HG02884 (cell line): ENCODE measurements around the gene GLI2.

Experiments
- ATAC-seq: cut with Tn5 transposase; IDR thresholded peaks from one replicate; pipeline ENCODE4 v1.9.1; 2021; ENCODE audit warnings: mild to moderate bottlenecking, moderate library complexity; ENCODE audit not compliant: unreplicated experiment

Gene GLI2

GRCh38 chr2:120712180-120712681 is 23.4 kb upstream of the GLI2 start:
- no peak for ATAC-seq

DNA sequence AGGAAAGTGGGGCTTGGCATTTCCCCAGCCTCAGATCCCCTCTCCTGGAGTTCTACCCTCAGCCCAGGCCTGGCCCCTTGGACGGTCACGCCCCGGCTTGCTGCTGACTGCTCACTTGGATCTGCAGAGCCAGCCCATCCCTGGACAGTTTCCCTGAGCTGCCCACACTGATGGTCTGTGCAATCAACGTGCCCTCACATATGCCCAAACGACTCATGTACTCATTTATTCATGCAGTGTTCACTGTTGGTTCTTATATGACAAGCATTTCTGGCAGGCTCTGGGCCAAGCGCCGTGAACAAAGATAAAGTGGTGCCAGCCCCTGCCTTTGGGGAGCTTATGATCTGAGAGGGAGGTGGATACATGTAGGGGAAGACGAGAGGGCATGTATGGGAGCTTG is 20.3 kb upstream of the GLI2 start:
- ATAC-seq, result no peak

DNA sequence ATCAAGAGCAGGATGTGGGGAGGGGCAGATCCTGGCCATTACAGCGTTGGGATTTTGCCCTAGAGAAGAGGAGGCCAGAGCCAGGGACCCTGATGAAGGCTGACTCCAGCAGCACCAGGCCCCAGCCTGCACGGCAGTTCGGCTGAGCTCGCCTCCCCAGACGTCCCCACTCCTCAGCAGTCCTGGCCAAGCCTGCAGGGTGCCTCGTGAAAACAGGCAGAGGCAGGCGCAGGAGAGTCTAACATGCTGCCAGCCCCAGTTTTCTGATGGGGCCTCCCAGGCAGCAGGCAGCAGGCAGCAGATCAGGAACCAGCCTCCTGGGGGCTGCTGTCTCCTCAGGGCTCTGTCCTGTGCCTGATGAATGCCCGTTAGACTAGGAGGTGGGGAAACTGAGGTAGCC is 19.7 kb upstream of the GLI2 start:
- ATAC-seq, result no peak

DNA sequence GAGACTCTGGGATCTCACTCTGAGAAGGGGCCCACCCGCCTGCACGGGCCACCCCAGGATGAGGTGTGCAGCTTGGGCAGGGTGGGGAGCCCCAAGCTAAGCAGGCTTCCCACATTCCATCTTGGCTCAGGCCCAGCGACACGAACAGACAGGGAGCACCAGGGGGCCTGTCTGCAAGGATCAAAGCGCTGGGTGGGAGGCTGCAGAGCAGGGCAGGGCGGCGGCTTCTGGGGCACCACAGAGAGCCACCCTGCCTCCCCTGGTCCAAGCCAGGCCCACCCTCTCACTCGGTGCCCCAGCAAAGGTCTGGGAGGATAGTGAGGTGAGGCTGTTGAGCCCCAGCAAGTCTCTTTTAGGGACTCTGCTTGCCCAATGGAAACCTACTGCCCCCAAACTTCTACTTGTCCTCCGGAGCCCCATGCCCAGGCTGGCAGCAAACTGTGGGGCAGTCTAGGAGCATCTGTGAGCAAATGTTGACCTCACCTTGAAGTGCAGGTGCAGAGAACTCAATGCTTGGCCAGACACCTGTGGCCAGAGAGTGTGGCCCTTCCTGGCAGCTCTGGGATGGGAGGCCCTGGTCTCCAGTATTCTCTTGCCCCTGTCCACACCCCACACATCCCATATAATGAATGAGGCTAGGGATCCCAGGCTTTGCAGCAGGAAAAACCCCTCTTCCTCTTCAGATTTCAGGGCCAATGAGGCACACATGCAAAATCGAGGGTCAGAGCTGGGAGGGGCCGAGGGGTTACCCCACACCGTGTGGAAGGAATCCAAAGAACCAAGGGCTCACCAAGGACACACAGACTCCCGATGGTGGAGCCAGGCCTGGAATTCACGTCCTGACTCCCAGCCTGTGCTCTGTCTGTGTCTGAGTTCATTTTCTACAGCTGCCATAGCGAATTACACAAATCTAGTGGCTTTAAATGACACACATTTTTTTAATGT is 18.8 kb upstream of the GLI2 start:
- ATAC-seq, result no peak

DNA sequence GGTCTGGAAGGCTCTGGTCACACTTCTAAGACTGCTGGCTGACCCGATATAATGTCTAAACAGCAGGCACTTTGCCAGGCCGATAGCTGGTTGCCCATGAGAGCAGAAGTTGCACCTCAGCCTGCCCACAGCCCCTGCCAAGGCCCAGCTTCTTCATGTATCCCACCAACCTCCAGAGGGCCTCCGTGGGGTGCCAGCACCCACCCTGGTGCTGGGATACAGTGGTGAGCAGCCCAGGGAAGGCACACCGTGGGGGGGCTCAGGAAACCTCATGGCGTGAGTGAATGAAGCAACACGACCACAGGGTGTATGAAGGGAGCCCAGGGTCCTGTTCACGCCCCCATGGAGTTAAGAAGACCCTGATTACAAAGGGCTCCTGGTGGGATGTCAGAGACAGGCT is 16.2 kb upstream of the GLI2 start:
- no peak for ATAC-seq

- no peak for ATAC-seq
These were observed 15.4 kb upstream of the GLI2 start for GRCh38 chr2:120720231-120720630.

GRCh38 chr2:120720746-120721375 is 14.8 kb upstream of the GLI2 start:
- no peak for ATAC-seq

GRCh38 chr2:120722246-120722567 is 13.5 kb upstream of the GLI2 start:
- no peak for ATAC-seq

- no peak for ATAC-seq
These were observed 12.9 kb upstream of the GLI2 start for GRCh38 chr2:120722568-120723421.

- ATAC-seq, result no peak
These were observed 9.4 kb upstream of the GLI2 start for GRCh38 chr2:120726245-120726644.

DNA sequence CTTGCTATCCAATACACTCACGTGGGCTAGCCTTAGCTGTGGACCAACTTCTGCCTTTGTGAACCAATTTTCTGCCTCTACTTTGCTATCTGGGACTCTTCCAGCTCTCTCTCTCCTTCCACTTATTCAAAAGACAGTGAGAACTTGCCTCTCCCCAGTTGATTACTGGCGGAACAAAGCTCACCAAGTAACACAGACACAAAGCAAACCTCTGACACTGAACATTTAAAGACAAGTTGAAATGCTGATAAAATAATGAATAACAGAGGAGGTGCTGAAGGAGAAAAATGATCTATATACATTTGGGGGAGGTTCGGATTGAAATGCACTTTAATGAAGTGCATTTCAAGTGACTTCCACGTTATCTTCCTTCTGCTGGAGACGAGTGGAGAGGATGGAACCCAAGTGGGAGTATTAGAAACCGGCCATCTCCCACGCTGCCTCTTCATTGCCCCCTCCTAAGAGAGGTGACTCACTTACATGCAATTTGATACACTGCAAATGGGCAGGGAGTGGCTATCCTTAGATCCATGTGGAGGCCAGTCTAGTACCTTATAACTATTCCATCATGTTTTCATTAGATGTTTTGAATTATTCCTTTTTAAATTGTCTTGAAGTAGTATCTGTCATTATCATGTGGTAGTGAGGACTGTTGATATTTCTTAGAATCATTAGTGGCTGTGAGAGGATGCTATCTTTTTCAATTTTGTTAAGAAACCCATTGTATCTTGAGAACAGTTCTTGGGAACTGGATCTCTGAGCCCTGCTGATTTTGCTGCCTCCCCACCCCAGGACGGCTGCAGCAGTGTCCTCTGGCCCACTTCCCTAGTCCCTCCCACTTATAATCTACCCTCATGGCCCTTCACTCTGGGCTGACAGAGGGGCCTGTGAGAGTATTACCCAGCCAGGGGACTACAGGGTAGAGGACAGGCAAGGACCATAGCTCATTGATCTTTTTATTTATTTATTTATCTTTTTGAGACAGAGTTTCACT is 6.0 kb upstream of the GLI2 start:
- ATAC-seq, result no peak

- no peak for ATAC-seq
These were observed 4.5 kb upstream of the GLI2 start for GRCh38 chr2:120731175-120731574.

DNA sequence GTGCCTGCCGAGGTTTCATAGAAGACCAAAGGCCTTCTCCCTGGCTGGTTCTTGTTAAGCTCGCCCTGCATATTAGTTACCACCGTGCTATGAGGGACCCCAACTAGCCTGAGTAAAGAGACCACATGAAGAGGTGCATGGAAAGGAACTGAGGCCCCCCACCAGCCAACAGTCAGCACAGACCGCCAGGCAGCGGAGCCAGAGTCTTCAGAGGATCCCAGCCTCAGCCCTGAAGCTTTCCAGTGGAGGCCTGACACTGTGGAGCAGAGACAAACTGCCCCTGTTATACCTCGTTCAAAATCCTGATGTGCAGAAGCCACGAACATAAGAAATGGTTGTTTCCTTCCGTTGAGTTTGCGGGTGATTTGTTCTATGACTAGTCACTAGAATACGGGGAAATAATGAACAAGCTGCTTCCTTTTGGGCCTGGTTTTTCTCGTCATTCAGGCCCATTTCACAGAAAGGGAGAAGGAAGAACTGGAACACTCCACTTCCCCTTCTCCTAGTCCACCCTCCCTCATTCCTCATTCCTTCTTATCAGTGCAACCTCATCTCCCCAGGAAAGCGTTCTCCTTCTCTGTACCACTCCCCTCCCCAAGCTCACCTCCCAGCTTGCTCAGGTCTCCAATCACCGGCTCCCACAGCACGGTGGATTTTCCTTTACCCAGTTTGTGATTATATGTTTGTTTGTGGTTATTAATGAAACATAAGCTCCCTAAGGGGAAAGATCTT is 3.0 kb upstream of the GLI2 start:
- no peak for ATAC-seq

DNA sequence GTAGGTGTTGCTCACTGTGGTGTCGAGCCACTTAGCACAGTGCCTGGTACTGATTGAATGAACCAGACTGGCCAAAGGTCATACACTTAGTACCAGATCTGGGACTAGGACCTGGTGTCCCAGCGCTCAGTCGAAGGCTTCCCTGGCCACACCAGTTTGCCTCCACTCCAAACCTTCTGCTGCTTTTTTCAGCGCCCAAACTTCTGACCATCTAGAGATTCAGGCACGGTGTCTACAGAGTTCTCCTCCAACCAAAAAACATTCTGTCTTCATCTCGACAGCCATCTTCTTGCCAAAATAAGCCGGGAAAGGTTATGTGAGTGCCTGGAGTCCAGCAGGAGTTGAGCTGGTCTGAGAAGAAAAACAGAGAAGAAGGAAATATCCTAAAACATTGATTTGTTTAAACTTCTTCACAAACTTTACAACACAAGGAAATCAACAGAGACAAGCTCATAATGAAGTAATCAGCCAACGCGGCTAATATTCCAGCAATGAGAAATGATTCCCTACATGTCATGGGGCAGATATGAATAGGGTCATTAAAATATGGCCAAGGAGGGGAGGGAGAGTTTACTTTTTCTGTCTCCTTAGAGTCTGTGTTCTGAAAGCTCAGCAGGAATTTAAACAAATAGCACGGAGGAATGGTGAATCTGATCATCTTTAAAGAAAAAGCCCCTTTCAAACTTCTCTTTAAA is 2.3 kb upstream of the GLI2 start:
- ATAC-seq, result no peak

DNA sequence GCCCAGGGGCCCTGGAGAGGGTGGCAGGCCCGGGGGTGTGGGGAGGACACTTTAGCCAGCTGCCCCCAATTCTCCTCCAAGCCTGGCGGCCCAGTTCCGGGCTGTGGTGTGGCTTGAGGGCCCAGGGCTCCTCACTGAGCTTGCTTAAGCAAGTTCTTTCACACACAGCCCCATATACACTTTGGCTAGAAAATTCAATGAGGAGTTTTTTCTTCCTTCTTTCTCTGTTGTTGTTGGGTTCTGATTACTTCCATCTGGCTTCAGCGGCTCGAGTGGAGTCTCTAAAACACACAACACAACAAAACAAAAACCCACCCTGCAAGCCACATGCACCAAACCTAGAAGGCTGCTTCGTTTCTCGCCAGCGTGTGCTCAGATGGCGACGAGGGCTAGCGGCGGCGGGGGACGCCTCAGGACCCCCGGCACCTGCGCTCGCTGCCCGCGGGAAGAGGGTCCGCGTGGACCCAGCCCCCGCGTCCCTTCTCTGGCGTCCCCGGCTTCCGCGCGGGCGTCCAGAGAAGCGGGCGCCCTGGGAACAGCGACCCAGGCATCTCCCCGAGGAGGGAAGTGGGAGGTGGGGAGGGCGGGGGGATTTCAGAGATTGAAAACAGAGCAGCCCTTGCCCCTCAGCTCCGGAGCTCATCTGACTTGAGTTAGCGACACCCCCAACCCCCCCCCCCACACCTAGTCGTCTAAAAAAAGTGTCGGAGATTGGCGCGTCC is 577 bp upstream of the GLI2 start:
- no peak for ATAC-seq

DNA sequence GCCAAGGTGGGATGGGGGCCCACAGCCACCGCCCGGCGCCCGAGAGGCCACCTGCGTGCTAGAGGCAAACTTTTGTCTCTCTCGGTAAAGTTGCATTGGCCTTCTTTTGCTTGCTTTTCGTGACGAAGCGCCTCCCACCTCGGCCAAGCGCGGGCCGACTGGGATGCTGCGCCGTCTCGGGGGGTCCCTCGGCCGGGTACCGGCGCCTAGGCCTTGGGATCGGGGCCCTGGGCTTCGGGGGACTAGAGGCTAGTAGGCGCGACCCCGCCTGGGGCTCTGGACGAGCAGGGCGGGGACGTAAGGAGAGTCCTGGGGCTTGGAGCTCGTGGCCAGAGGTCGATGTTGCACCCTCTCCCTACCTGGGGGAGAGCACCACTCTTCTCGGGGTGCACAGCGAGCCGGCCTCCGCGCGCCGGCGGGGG is 545 bp downstream of the GLI2 start:
- ATAC-seq, result no peak

DNA sequence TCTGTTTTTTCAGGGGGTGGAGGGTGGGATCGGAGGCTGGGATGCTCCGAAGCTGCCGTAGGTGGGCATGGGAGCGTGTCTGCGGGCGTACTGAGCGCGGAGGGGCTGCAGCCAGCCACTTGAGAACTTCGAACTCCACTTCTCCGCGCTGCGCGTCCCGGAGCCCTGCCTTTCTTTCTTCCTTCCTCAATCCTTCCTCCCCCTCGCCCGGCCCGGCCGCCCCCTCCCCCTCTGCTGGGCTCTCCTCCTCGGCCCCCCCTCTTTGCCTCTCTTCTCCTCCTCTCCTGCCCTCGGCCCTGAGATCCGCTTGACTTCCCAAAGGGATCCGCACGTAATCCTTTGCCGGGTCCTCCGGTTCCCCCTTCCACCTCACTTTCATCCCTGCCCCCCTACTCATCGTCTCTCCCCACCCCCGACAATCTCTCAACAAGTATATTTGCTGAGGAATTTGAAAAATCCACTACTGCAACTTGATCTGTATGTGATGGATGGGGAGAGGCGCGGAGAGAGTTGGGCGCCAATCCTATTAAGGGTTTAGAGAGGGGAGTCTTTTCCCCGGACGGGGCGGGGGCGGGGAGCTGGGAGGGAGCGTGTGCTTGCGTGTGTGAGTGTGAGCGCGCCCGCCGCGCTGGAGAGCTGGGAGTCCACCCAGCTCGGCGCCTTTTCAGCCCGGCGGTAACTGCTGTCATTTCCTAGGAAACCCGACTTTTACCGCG is 1.1 kb downstream of the GLI2 start:
- no peak for ATAC-seq
